Prostate gland (tissue), 2 donors: ENCODE measurements around the gene TP63.

Source experiments
- POLR2AphosphoS5 ChIP-seq: sonication (generic); formaldehyde crosslinking; IDR thresholded peaks from one replicate; pipeline ENCODE4 v1.6.1; 2017; ENCODE audit warnings: antibody characterized with exemption
- TF ChIP-seq, protein P1 (sequence below), 4 experiments: fragments of 200-600 bp in 2 of 4; fragments of 450-650 bp in 2 of 4; sonication (generic) in 2 of 4; IDR thresholded peaks; 1 replicate in 3 of 4; 2 replicates in 1 of 4; pipeline ENCODE4 v1.5.1; 2016 to 2019; ENCODE audit warnings: antibody characterized with exemption in 4 of 4, mild to moderate bottlenecking in 2 of 4, moderate library complexity in 2 of 4

DNA sequence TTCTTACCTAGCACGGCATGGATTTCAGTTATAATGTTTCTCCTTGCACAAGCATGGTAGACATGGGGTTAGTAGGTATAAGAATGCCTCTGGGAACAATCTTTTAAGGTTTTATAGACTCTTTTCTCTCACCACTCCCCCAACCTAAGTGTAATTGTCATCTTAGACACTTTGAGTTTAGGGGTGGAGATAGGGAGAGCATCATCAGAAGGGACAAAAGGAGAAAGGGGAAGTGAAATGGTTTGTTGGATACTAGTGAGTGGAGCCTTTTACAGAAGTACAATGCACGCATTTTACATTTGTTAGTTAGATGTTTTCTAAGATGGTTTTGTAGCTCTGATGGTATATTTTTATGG lies 189.2 kb downstream of the TP63 start:
- no peak for TF ChIP-seq POLR2AphosphoS5
- TF ChIP-seq, protein P1, sequence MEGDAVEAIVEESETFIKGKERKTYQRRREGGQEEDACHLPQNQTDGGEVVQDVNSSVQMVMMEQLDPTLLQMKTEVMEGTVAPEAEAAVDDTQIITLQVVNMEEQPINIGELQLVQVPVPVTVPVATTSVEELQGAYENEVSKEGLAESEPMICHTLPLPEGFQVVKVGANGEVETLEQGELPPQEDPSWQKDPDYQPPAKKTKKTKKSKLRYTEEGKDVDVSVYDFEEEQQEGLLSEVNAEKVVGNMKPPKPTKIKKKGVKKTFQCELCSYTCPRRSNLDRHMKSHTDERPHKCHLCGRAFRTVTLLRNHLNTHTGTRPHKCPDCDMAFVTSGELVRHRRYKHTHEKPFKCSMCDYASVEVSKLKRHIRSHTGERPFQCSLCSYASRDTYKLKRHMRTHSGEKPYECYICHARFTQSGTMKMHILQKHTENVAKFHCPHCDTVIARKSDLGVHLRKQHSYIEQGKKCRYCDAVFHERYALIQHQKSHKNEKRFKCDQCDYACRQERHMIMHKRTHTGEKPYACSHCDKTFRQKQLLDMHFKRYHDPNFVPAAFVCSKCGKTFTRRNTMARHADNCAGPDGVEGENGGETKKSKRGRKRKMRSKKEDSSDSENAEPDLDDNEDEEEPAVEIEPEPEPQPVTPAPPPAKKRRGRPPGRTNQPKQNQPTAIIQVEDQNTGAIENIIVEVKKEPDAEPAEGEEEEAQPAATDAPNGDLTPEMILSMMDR (IDR thresholded peaks at IDR 0.05): no peak
